Ishikawa (cell line): ENCODE results near the gene NPAS1.

Experiments used
- CEBPB ChIP-seq: IDR thresholded peaks from 2 replicates; pipeline ENCODE4 v1.6.1; 2012
- CREB1 ChIP-seq: IDR thresholded peaks from 2 replicates; pipeline ENCODE4 v1.6.1; 2012; ENCODE audit warnings: low read depth
- EGR1 ChIP-seq: IDR thresholded peaks from 2 replicates; pipeline ENCODE4 v1.6.1; 2012
- EP300 ChIP-seq: IDR thresholded peaks from 2 replicates; pipeline ENCODE4 v1.6.1; 2012; ENCODE audit warnings: borderline replicate concordance
- FOXM1 ChIP-seq: IDR thresholded peaks from 2 replicates; pipeline ENCODE4 v1.6.1; 2012; ENCODE audit warnings: low read depth, borderline replicate concordance
- NFIC ChIP-seq: IDR thresholded peaks from 2 replicates; pipeline ENCODE4 v1.6.1; 2012
- RAD21 ChIP-seq: IDR thresholded peaks from 2 replicates; pipeline ENCODE4 v1.6.1; 2012; ENCODE audit warnings: low read depth
- TAF1 ChIP-seq: IDR thresholded peaks from 2 replicates; pipeline ENCODE4 v1.6.1; 2012; ENCODE audit warnings: low read depth, mild to moderate bottlenecking
- TCF12 ChIP-seq: IDR thresholded peaks from 2 replicates; pipeline ENCODE4 v1.6.1; 2012; ENCODE audit warnings: low read depth
- TEAD4 ChIP-seq: IDR thresholded peaks from 2 replicates; pipeline ENCODE4 v1.6.1; 2012
- YY1 ChIP-seq: IDR thresholded peaks from 2 replicates; pipeline ENCODE4 v1.6.1; 2012; ENCODE audit warnings: low read depth
- ZBTB7A ChIP-seq: IDR thresholded peaks from 2 replicates; pipeline ENCODE4 v1.6.1; 2012; ENCODE audit warnings: low read depth
- TF ChIP-seq, protein P1 (sequence below): IDR thresholded peaks from 2 replicates; pipeline ENCODE4 v1.6.1; 2012
- TF ChIP-seq, protein P2 (sequence below): IDR thresholded peaks from 2 replicates; pipeline ENCODE4 v1.6.1; 2012
- TF ChIP-seq, protein P3 (sequence below): IDR thresholded peaks from 2 replicates; pipeline ENCODE4 v1.6.1; 2012; ENCODE audit warnings: low read depth, mild to moderate bottlenecking

Gene NPAS1

DNA sequence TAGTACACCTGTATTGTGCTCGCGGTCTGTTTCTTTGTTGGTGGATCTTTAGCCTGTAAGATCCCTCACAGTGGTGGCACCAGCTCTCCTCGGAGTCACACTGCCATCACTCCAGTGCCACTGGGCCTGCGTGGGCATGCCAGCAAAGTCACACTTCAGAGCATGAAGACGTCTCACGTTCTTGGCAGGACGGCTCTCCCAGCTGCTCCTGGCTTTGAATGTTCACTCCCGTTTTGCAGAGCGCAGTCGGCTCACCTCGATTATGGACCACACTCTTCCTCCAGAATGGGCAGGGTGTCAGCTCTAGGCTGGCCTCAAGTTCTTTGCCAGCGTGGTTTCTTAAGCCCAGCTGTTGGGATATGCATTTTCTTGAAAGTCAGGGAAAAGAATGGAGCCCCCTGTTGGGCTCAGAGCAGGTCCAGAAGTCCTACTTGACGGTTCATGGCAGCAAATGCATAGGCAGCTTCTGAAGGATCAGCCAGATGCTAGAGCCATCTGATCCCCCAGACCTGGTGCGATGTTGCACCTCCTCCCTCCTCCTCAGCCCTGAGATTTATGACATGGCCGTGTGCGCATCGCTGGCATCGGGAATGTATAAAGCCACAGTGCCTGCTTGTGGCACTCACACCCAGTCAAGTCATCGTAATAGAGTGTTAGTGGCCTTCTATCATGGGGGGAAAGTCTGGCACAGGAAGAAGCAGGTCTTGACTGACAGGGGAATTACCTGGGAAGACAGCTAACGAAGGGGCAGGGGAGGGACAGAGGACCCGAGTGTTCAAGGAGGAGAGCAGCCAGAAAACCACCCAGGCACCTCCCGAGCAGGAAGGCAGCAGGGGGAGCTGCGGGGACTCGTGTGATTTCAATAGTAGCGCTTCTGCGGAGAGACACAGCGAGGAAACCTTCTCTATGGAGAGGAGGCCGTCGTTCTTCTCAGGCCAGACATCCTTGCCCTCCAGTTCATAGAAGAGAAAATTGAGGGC lies 40.2 kb upstream of the NPAS1 start:
- TF ChIP-seq TEAD4 (no peak), TAF1 (no peak), CEBPB (no peak), CREB1 (no peak), NFIC (no peak), RAD21 (no peak)
- TF ChIP-seq, protein P1, sequence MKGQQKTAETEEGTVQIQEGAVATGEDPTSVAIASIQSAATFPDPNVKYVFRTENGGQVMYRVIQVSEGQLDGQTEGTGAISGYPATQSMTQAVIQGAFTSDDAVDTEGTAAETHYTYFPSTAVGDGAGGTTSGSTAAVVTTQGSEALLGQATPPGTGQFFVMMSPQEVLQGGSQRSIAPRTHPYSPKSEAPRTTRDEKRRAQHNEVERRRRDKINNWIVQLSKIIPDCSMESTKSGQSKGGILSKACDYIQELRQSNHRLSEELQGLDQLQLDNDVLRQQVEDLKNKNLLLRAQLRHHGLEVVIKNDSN, result no peak

DNA sequence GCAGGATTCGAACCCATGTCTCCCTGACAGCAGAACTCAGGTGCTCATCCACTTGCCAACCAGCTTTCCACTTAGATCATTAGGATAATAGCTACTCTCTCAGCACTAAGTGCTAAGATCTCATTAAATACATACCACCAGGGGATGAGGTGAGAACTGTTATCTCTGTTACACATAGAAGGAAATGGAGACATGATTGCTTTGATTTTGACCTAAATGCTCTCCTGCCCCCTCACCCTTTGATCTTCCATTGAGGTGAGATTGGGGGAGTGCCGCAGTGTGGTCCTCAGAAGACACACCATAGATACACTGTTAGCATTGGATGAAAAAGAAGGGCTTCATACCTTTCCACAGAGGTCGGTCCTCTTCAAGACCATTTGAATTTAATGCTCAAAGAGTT lies 38.9 kb upstream of the NPAS1 start:
- TF ChIP-seq TCF12 (no peak), TAF1 (no peak), EGR1 (no peak), CEBPB (no peak), CREB1 (no peak), YY1 (no peak), NFIC (no peak), FOXM1 (no peak), TEAD4 (no peak), EP300 (no peak), ZBTB7A (no peak)
- TF ChIP-seq, protein P2, sequence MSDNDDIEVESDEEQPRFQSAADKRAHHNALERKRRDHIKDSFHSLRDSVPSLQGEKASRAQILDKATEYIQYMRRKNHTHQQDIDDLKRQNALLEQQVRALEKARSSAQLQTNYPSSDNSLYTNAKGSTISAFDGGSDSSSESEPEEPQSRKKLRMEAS, result no peak
- TF ChIP-seq, protein P1, result no peak

DNA sequence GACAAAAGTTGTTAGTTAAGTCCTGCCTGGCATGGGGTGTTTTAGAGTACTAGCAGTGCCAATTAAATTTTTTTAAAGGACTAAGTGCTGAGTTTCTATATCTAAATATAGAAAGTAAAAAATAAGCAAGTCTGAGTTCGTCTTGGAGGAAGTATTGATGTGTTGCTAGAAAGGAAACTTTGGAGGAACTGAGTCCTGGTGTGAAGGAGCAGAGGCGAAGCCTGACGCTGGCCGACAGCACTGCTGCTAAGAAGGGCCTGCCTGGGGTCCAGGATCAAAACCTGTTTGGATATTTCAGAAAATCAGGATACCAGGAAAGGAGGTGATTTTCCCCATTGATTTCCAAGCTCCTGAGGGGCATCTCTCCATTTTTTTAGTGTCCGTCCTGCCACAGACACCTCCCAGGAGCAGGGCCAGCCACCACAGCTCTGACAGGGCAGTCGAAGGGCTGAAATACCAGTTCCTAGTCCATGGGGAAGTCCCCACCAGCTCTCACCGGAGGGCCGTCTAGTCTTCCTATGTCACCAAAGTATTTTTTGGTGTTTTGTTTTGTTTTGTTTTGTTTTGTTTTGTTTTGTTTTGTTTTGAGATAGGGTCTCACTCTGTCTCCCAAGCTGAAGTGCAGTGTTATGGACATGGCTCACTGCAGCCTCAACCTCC lies 38.2 kb upstream of the NPAS1 start:
- TF ChIP-seq CREB1 (no peak), EP300 (no peak), CEBPB (no peak), RAD21 (no peak), ZBTB7A (no peak), NFIC (no peak), FOXM1 (no peak), TEAD4 (no peak), TCF12 (no peak), EGR1 (no peak), YY1 (no peak), TAF1 (no peak)
- TF ChIP-seq, protein P1, result no peak
- TF ChIP-seq, protein P2, result no peak
- TF ChIP-seq, protein P3, sequence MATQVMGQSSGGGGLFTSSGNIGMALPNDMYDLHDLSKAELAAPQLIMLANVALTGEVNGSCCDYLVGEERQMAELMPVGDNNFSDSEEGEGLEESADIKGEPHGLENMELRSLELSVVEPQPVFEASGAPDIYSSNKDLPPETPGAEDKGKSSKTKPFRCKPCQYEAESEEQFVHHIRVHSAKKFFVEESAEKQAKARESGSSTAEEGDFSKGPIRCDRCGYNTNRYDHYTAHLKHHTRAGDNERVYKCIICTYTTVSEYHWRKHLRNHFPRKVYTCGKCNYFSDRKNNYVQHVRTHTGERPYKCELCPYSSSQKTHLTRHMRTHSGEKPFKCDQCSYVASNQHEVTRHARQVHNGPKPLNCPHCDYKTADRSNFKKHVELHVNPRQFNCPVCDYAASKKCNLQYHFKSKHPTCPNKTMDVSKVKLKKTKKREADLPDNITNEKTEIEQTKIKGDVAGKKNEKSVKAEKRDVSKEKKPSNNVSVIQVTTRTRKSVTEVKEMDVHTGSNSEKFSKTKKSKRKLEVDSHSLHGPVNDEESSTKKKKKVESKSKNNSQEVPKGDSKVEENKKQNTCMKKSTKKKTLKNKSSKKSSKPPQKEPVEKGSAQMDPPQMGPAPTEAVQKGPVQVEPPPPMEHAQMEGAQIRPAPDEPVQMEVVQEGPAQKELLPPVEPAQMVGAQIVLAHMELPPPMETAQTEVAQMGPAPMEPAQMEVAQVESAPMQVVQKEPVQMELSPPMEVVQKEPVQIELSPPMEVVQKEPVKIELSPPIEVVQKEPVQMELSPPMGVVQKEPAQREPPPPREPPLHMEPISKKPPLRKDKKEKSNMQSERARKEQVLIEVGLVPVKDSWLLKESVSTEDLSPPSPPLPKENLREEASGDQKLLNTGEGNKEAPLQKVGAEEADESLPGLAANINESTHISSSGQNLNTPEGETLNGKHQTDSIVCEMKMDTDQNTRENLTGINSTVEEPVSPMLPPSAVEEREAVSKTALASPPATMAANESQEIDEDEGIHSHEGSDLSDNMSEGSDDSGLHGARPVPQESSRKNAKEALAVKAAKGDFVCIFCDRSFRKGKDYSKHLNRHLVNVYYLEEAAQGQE, result no peak

DNA sequence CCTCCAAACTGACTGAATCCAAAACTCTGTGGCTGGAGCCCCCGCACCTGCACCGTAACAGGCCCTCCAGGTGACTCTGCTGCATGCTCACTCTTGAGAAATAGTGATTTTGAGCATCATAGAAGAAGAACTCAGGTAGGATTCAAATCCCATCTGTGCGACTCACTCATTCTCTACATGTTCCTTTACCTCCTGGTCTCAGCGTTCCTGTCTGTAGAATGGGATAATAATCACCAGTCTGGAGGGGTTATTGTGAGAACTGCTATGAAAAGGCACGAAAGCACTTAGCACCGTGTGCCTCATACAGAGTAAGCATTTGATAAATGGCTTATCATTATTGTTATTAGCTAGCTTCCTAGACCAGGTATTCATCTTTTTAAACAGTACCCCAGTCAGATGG lies 36.5 kb upstream of the NPAS1 start:
- TF ChIP-seq EP300 (no peak), TAF1 (no peak), RAD21 (no peak), FOXM1 (no peak)
- TF ChIP-seq, protein P2, result no peak

DNA sequence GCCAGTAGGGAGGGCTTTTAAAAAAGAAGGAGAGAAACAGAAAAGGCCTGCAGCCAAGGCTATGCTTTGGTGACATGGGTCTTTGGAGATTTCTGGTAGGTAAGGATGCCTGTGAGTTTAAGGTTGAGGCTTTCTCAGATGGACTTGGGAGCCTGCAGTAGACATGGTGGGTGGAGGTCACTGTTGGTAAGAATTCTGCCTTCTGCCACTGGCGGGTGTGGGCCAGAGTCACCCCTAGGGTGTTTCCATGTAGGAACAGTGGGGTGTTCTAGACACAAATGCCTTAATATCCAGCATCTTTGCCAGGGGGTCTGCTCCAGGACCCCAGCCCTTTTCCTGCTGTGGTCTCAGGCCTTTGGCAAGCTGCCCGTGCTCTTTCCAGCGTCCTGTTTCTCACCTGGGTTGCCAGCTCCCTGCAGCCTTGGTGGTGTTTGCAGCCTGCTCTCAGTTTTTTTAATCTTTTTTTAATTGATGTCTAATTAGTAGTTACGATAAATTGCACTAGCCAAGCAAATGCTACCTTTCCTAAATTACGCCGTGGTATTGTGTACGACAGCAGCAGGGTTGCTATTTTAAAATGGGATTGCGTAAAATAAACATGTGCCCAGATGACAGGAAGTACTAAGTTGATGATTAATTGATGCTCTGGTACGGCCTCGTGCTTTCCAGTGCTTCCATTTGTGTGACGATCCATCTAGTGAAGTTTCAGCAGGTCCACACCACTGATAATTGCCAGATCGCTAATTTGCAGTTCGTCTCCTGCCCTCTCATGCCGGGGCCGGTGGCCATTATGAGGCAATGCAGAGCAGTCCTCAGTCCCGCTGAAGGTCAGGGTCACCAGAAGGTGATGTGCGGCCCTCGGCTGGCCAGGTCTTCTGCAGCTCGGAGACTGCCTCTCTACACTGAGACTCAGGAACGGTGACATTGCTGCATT lies 35.3 kb upstream of the NPAS1 start:
- TF ChIP-seq ZBTB7A, result no peak
- TF ChIP-seq CEBPB, result peak; percentile 30; the same call in 1 of the 2 replicates
